ENCODE data around the gene XRCC1.

DNA sequence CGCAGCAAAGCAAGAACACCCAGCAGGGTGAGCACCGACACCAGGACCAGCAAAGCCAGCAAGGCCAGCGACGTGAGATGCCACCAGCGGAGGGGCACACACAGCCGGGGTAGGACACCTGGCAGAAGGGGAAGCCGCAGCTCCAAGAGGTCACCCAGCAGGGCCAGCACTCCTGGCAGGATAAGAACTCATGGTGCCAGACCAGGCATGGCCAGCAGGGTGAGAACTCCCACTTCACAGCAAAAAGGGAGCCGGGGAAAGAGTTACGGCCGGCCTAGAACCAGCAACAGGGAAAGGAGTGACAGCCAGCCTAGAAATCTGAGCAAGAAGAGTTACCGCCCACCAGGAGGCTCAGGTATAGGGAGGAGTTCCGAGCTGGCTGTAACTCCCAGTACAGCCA, 37.0 kb upstream of the XRCC1 start:
- no peak for TF ChIP-seq POLR2AphosphoS5 (IDR thresholded peaks at IDR 0.05; ENCODE audit: low read depth)
- TF ChIP-seq REST (IDR thresholded peaks at IDR 0.05; ENCODE audit: insufficient replicate concordance, low read depth) = no peak
- TF ChIP-seq, protein P1, sequence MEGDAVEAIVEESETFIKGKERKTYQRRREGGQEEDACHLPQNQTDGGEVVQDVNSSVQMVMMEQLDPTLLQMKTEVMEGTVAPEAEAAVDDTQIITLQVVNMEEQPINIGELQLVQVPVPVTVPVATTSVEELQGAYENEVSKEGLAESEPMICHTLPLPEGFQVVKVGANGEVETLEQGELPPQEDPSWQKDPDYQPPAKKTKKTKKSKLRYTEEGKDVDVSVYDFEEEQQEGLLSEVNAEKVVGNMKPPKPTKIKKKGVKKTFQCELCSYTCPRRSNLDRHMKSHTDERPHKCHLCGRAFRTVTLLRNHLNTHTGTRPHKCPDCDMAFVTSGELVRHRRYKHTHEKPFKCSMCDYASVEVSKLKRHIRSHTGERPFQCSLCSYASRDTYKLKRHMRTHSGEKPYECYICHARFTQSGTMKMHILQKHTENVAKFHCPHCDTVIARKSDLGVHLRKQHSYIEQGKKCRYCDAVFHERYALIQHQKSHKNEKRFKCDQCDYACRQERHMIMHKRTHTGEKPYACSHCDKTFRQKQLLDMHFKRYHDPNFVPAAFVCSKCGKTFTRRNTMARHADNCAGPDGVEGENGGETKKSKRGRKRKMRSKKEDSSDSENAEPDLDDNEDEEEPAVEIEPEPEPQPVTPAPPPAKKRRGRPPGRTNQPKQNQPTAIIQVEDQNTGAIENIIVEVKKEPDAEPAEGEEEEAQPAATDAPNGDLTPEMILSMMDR (IDR thresholded peaks at IDR 0.05; ENCODE audit: insufficient read depth, low read length) = no peak
- no peak for TF ChIP-seq GABPA (IDR thresholded peaks at IDR 0.05; ENCODE audit: low read depth)

All from HL-60 (cell line).